Suprapubic skin (tissue), 4 donors: ENCODE measurements around the gene TBC1D32.

Experiments
- POLR2A ChIP-seq, 2 donors: fragments of 450-650 bp; IDR thresholded peaks; one replicate each; pipeline ENCODE4 v1.6.1; 2017; ENCODE audit warnings: antibody characterized with exemption in 2 of 2, mild to moderate bottlenecking in 2 of 2, moderate library complexity in 2 of 2
- POLR2AphosphoS5 ChIP-seq, 3 donors: sonication (generic); formaldehyde crosslinking; IDR thresholded peaks; one replicate each; pipeline ENCODE4 v1.6.1; 2017; ENCODE audit warnings: antibody characterized with exemption in 3 of 3
- TF ChIP-seq, protein P1 (sequence below), 2 donors: fragments of 200-600 bp in 1 of 2; fragments of 450-650 bp in 1 of 2; sonication (generic) in 1 of 2; IDR thresholded peaks; one replicate each; pipeline ENCODE4 v1.5.1; 2016 to 2019; ENCODE audit warnings: antibody characterized with exemption in 2 of 2, mild to moderate bottlenecking in 1 of 2, moderate library complexity in 1 of 2

DNA sequence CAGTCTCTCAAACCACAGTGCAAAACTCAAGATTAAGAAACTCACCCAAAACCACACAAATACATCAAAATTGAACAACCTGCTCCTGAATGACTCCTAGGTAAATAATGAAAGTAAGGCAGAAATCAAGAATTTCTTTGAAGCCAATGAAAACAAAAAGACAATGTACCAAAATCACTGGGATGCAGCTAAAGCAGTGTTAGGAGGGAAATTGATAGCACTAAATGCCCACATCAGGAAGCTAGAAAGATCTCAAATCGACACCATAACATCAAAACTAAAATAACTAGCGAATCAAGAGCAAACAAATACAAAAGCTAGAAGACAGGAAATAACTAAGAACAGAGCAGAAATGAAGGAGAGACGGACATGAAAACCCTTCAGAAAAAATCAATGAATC is 70.5 kb downstream of the TBC1D32 start:
- TF ChIP-seq, protein P1, sequence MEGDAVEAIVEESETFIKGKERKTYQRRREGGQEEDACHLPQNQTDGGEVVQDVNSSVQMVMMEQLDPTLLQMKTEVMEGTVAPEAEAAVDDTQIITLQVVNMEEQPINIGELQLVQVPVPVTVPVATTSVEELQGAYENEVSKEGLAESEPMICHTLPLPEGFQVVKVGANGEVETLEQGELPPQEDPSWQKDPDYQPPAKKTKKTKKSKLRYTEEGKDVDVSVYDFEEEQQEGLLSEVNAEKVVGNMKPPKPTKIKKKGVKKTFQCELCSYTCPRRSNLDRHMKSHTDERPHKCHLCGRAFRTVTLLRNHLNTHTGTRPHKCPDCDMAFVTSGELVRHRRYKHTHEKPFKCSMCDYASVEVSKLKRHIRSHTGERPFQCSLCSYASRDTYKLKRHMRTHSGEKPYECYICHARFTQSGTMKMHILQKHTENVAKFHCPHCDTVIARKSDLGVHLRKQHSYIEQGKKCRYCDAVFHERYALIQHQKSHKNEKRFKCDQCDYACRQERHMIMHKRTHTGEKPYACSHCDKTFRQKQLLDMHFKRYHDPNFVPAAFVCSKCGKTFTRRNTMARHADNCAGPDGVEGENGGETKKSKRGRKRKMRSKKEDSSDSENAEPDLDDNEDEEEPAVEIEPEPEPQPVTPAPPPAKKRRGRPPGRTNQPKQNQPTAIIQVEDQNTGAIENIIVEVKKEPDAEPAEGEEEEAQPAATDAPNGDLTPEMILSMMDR (IDR thresholded peaks at IDR 0.05), result no peak
- TF ChIP-seq POLR2AphosphoS5 (IDR thresholded peaks at IDR 0.05), result no peak
- no peak for TF ChIP-seq POLR2A (IDR thresholded peaks at IDR 0.05)
